HUES64 (cell line): ENCODE data around the gene SARS2.
A peak's percentile ranks its signal among the peaks of the same experiment; 100 is the strongest.

Experiments
- H3K27ac ChIP-seq: 2 replicates; pipeline ENCODE4 v1.7.0; 2013; ENCODE audit warnings: low read depth, low read length, inconsistent platforms
- H3K27me3 ChIP-seq: 2 replicates; pipeline ENCODE4 v1.6.1; 2013; ENCODE audit warnings: mild to moderate bottlenecking, low read length; ENCODE audit not compliant: insufficient read depth
- H3K36me3 ChIP-seq: 2 replicates; pipeline ENCODE4 v1.6.1; 2013; ENCODE audit warnings: mild to moderate bottlenecking, low read length; ENCODE audit not compliant: insufficient read depth
- H3K4me1 ChIP-seq: 2 replicates; pipeline ENCODE4 v1.6.1; 2013; ENCODE audit warnings: mild to moderate bottlenecking, low read length, moderate library complexity; ENCODE audit not compliant: insufficient read depth
- H3K4me3 ChIP-seq: 2 replicates; pipeline ENCODE4 v1.5.1; 2013; ENCODE audit warnings: mild to moderate bottlenecking, low read length, moderate library complexity
- H3K9ac ChIP-seq: 2 replicates; pipeline ENCODE4 v1.6.1; 2013; ENCODE audit warnings: mild to moderate bottlenecking, low read depth, low read length
- H3K9me3 ChIP-seq: 2 replicates; pipeline ENCODE4 v1.6.1; 2013; ENCODE audit warnings: low read depth, low read length; ENCODE audit not compliant: insufficient read depth
- WGBS: fragments of 150-250, 120-280 bp; methylation state at CpG from one replicate; pipeline ENCODE4 v1.1.7; 2013; ENCODE audit warnings: missing lambda C conversion rate; 5-methylcytosine and 5-hydroxymethylcytosine counted together

The SARS2 gene

DNA sequence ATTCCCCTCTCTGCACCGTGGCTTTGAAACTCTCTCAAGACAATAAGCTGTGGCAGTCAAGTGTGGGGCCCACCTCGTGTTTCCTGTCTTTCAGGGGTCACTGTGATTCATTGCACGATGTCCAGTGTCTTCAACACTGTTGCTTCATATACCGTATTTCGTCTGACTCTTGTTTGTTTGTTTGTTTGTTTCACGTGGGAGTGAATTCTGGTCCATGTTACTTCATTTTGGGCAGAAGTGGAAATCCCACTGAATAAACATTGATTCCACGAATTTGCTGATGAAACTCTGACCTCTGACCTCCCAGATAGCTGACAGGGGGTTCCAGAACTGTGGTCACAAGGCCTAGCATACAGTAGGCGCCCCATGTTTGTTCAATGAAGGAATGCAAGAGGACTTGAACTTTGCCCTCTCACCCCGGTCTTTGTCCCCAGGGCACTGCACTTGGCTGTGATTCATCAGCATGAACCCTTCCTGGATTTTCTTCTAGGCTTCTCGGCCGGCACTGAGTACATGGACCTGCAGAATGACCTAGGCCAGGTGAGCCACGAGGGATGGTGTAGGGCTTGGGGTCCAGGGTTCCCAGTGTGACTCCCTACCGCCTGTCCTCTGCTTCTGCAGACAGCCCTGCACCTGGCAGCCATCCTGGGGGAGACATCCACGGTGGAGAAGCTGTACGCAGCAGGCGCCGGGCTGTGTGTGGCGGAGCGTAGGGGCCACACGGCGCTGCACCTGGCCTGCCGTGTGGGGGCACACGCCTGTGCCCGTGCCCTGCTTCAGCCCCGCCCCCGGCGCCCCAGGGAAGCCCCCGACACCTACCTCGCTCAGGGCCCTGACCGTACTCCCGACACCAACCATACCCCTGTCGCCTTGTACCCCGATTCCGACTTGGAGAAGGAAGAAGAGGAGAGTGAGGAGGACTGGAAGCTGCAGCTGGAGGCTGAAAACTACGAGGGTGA lies 25.7 kb downstream of the SARS2 start:
- Histone ChIP-seq H3K27ac (no peak overlapping the region), H3K9me3 (0 out of 2 replicates have a peak, but pooled peaks cover 5% of the 10 kb centered on the region), H3K27me3 (no peaks in the 10 kb centered on the region), H3K9ac (no peak overlapping the region), H3K4me1 (peaks cover 5% of the 10 kb centered on the region; the same call in 1 of the 2 replicates), H3K36me3 (peaks cover 26% of the 10 kb centered on the region), H3K4me3 (no peak overlapping the region)
- 95% methylated on average over 35 of the region's 35 CpGs for WGBS

DNA sequence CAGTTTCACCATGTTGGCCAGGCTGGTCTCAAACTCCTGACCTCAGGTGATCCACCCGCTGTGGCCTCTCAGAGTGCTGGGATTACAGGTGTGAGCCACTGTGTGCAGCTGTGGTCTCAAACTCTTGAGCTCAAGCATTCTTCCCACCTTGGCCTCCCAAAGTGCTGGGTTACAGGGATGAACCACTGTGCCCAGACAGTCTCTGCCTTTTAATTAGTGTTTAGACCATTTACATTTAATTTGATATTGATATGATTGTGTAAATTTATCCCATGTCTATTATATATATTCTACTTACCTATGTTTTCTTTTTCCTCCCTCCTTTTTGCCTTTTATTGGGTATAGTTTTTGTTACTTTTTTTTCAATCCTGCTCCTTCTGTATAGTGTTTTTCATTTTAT lies 28.9 kb downstream of the SARS2 start:
- Histone ChIP-seq H3K9ac (no peak overlapping the region), H3K27me3 (peaks cover 10% of the 10 kb centered on the region; the same call in 1 of the 2 replicates), H3K4me1 (peaks cover 5% of the 10 kb centered on the region; the same call in 1 of the 2 replicates), H3K9me3 (0 out of 2 replicates have a peak, but pooled peaks cover 5% of the 10 kb centered on the region), H3K4me3 (no peak overlapping the region), H3K27ac (no peak overlapping the region), H3K36me3 (peaks cover 15% of the 10 kb centered on the region)
- WGBS, result 98% methylated on average over 1 of the region's 1 CpG

DNA sequence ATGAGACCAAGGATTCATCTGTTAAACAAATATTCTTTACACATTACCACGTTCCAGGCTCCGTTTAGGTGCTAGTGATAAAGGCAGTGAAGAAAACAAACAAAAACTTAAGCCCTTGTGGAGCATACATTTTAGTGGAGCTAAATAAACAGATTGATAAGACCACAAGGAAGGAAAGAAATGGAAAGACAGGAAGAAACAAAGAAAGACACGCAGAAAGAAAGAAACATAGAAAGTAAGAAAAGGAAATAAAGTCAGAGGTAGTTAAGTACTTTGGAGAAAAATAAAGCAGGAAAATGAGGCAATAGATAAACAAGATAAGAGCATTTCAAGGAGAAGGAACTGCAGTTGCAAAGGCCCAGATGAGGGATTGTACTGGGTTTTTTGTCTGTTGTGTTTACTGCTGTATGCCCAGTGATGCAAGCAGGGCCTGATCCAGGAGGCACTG lies 29.8 kb downstream of the SARS2 start:
- Histone ChIP-seq H3K36me3 (peaks cover 9% of the 10 kb centered on the region), H3K4me1 (peaks cover 5% of the 10 kb centered on the region; the same call in 1 of the 2 replicates), H3K9ac (peak overlapping the region; percentile 78; the same call in 1 of the 2 replicates), H3K27me3 (peaks cover 10% of the 10 kb centered on the region; the same call in 1 of the 2 replicates), H3K27ac (no peak overlapping the region), H3K4me3 (peak overlapping the region; percentile 92), H3K9me3 (0 out of 2 replicates have a peak, but pooled peaks cover 5% of the 10 kb centered on the region)
- WGBS, result 46% methylated on average over 3 of the region's 3 CpGs

- peak overlapping the region; percentile 85 for H3K27ac ChIP-seq
- H3K36me3 ChIP-seq, result peaks cover 5% of the 10 kb centered on the region
- H3K27me3 ChIP-seq, result peaks cover 10% of the 10 kb centered on the region; the same call in 1 of the 2 replicates
- peak overlapping the region; percentile 92 for H3K4me3 ChIP-seq
- peak overlapping the region; percentile 78 for H3K9ac ChIP-seq
- H3K9me3 ChIP-seq, result 0 out of 2 replicates have a peak, but pooled peaks cover 5% of the 10 kb centered on the region
- 5% methylated on average over 8 of the region's 8 CpGs for WGBS
- H3K4me1 ChIP-seq, result peaks cover 5% of the 10 kb centered on the region; the same call in 1 of the 2 replicates
These were observed 30.3 kb downstream of the SARS2 start for GRCh38 chr19:38900202-38900629.

- Histone ChIP-seq H3K27me3 (peaks cover 10% of the 10 kb centered on the region; the same call in 1 of the 2 replicates), H3K27ac (peak within 1 kb of the TSS; percentile 85), H3K4me1 (peaks cover 5% of the 10 kb centered on the region; the same call in 1 of the 2 replicates), H3K4me3 (peak within 1 kb of the TSS; percentile 92), H3K36me3 (0 out of 2 replicates have a peak, but pooled peaks cover under 1% of the 10 kb centered on the region), H3K9ac (peak within 1 kb of the TSS; percentile 78), H3K9me3 (0 out of 2 replicates have a peak, but pooled peaks cover 5% of the 10 kb centered on the region)
- WGBS, result under 1% methylated on average over 64 of the region's 64 CpGs
These were observed 30.9 kb downstream of the SARS2 start, which contains the start of the genes NFKBIB and SIRT2 for GRCh38 chr19:38899447-38900201. Gene NFKBIB (plus strand): TSS chr19:38899969. CDS start chr19:38900033, 64 bp downstream. Gene SIRT2 (minus strand): TSS chr19:38899618. CDS start chr19:38899521, 97 bp downstream.

- H3K4me1 ChIP-seq, result peaks cover 5% of the 10 kb centered on the region; the same call in 1 of the 2 replicates
- 0 out of 2 replicates have a peak, but pooled peaks cover 5% of the 10 kb centered on the region for H3K9me3 ChIP-seq
- H3K27ac ChIP-seq, result no peak overlapping the region
- H3K9ac ChIP-seq, result peak overlapping the region; percentile 2; the same call in 1 of the 2 replicates
- 25% methylated on average over 25 of the region's 25 CpGs for WGBS
- peak overlapping the region; percentile 92 for H3K4me3 ChIP-seq
- H3K27me3 ChIP-seq, result peaks cover 10% of the 10 kb centered on the region; the same call in 1 of the 2 replicates
- no peaks in the 10 kb centered on the region for H3K36me3 ChIP-seq
These were observed 31.6 kb downstream of the SARS2 start for GRCh38 chr19:38898788-38899446.

- H3K9ac ChIP-seq, result no peak overlapping the region
- no peak overlapping the region for H3K27ac ChIP-seq
- H3K36me3 ChIP-seq, result no peaks in the 10 kb centered on the region
- no peaks in the 10 kb centered on the region for H3K4me1 ChIP-seq
- 91% methylated on average over 9 of the region's 9 CpGs for WGBS
- peaks cover 10% of the 10 kb centered on the region; the same call in 1 of the 2 replicates for H3K27me3 ChIP-seq
- no peaks in the 10 kb centered on the region for H3K9me3 ChIP-seq
- H3K4me3 ChIP-seq, result no peak overlapping the region
These were observed 35.6 kb downstream of the SARS2 start for GRCh38 chr19:38894968-38895367.

GRCh38 chr19:38893341-38893771 lies 37.2 kb downstream of the SARS2 start:
- 89% methylated on average over 14 of the region's 14 CpGs for whole genome bisulfite sequencing
- H3K9ac ChIP-seq, result no peak overlapping the region

DNA sequence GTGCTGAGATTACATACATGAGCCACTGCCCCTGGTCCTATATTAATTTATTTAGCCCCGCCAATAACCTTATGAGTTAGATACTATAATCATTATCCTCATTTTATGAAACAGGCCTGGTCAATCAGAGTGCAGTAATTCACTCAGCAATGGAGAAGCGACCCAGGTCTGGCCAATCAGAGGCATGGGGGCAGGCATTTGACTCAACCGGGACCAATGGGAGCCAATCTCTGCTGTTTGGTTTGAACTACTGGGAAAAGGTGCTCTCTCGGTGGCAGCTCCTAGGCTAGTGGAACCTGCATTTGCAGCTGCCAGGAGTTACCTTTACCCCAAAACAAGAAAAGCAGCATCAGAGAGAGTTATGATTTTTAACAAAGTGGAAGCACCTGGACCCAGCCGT lies 37.7 kb downstream of the SARS2 start:
- WGBS, result 92% methylated on average over 5 of the region's 5 CpGs
- H3K36me3 ChIP-seq, result no peaks in the 10 kb centered on the region

More at GRCh38 chr19:38893341-38893771, 37.2 kb downstream of the SARS2 start:
- Histone ChIP-seq H3K4me1 (no peaks in the 10 kb centered on the region), H3K9me3 (no peaks in the 10 kb centered on the region), H3K27ac (no peak overlapping the region), H3K4me3 (no peak overlapping the region), H3K27me3 (peaks cover under 1% of the 10 kb centered on the region; the same call in 1 of the 2 replicates), H3K36me3 (no peaks in the 10 kb centered on the region)

GRCh38 chr19:38891771-38892170 lies 38.8 kb downstream of the SARS2 start:
- WGBS, result 91% methylated on average over 6 of the region's 6 CpGs
- Histone ChIP-seq H3K9me3 (no peaks in the 10 kb centered on the region), H3K27ac (no peak overlapping the region), H3K9ac (no peak overlapping the region), H3K4me1 (no peaks in the 10 kb centered on the region), H3K27me3 (no peaks in the 10 kb centered on the region), H3K36me3 (no peaks in the 10 kb centered on the region), H3K4me3 (no peak overlapping the region)

More for the DNA sequence above, 37.7 kb downstream of the SARS2 start:
- H3K27me3 ChIP-seq, result no peaks in the 10 kb centered on the region
- no peaks in the 10 kb centered on the region for H3K4me1 ChIP-seq
- no peak overlapping the region for H3K9ac ChIP-seq
- no peak overlapping the region for H3K27ac ChIP-seq
- H3K9me3 ChIP-seq, result no peaks in the 10 kb centered on the region
- H3K4me3 ChIP-seq, result no peak overlapping the region
